Measurements from ENCODE around the gene NEK5. TPM values are rescaled to one million over a fixed set of nuclear protein-coding genes. Genes with fewer than 3 reads are reported as not detected.
A peak's percentile ranks its signal among the peaks of the same experiment; 100 is the strongest.

NEK5 gene
- total RNA-seq, 2 donors from 2014 or later, result 1.4 to 1.8 TPM

GRCh38 chr13:52016296-52016695 lies 112.6 kb downstream of the NEK5 start:
- Mint-ChIP-seq H3K4me3 (no peak overlapping the region), H3K36me3 (ENCODE audit: low read depth) (peaks cover 58% of the 10 kb centered on the region), H3K27me3 (ENCODE audit: insufficient read depth) (peaks cover under 1% of the 10 kb centered on the region), H3K27ac (no peak overlapping the region), H3K4me1 (no peaks in the 10 kb centered on the region), H3K9me3 (peaks cover 23% of the 10 kb centered on the region)
- H3K27ac ChIP-seq (ENCODE audit: low read depth, low read length), result no peak overlapping the region
- no peak overlapping the region for H3K9ac ChIP-seq (ENCODE audit: extremely low read depth, low read length, poor library complexity, severe bottlenecking)
- no peak overlapping the region for H3K4me3 ChIP-seq (ENCODE audit: low read length)
- WGBS, 2 experiments (ENCODE audit: insufficient coverage in 1 of 2, insufficient read length in 1 of 2), result 90 to 94% methylated on average over 2 to 3 of the region's 3 CpGs
- TF ChIP-seq CTCF (conservative IDR thresholded peaks at IDR 0.05), result no peak
- no peaks in the 10 kb centered on the region for H3K4me1 ChIP-seq (ENCODE audit: control insufficient read depth, insufficient read depth, low read length)
- peaks cover 45% of the 10 kb centered on the region for H3K36me3 ChIP-seq (ENCODE audit: control insufficient read depth, insufficient read depth, low read length)
- DNase-seq, result no peak
- H3K9me3 ChIP-seq (ENCODE audit: control insufficient read depth, low read length), result peaks cover 27% of the 10 kb centered on the region
- no peaks in the 10 kb centered on the region for H3K27me3 ChIP-seq (ENCODE audit: control insufficient read depth, insufficient read depth, low read length, poor library complexity, severe bottlenecking)

- TF ChIP-seq CTCF (conservative IDR thresholded peaks at IDR 0.05), result no peak
Observed at GRCh38 chr13:52012512-52012836, 116.4 kb downstream of the NEK5 start.

GRCh38 chr13:52011632-52012511 lies 117.0 kb downstream of the NEK5 start, which contains the start of gene ALG11:
Gene ALG11 (plus strand): TSS chr13:52012398. CDS start chr13:52012419, 21 bp downstream.
- Histone ChIP-seq H3K4me3 (ENCODE audit: low read length) (peak within 1 kb of the TSS; percentile 98), H3K36me3 (ENCODE audit: control insufficient read depth, insufficient read depth, low read length) (peaks cover 4% of the 10 kb centered on the region), H3K4me1 (ENCODE audit: control insufficient read depth, insufficient read depth, low read length) (no peaks in the 10 kb centered on the region), H3K27ac (ENCODE audit: low read depth, low read length) (peak within 1 kb of the TSS; percentile 27), H3K9me3 (ENCODE audit: control insufficient read depth, low read length) (peaks cover 17% of the 10 kb centered on the region), H3K27me3 (ENCODE audit: control insufficient read depth, insufficient read depth, low read length, poor library complexity, severe bottlenecking) (peaks cover 15% of the 10 kb centered on the region), H3K9ac (ENCODE audit: extremely low read depth, low read length, poor library complexity, severe bottlenecking) (peak within 1 kb of the TSS; percentile 87)
- peak within 1 kb of the TSS; percentile 93 for H3K4me3 Mint-ChIP-seq
- peaks cover 23% of the 10 kb centered on the region for H3K36me3 Mint-ChIP-seq (ENCODE audit: low read depth)
- peak within 1 kb of the TSS; percentile 98 for H3K27ac Mint-ChIP-seq
- peaks cover 14% of the 10 kb centered on the region for H3K9me3 Mint-ChIP-seq
- DNase-seq, result peak; percentile 100
- H3K4me1 Mint-ChIP-seq, result peaks cover 10% of the 10 kb centered on the region
- H3K27me3 Mint-ChIP-seq (ENCODE audit: insufficient read depth), result peaks cover 24% of the 10 kb centered on the region
- TF ChIP-seq CTCF (conservative IDR thresholded peaks at IDR 0.05), result no peak
- WGBS, 2 experiments (ENCODE audit: insufficient coverage in 1 of 2, insufficient read length in 1 of 2), result 1% methylated on average over 31 to 81 of the region's 82 CpGs

More at GRCh38 chr13:52012512-52012836, 116.4 kb downstream of the NEK5 start:
- H3K9me3 Mint-ChIP-seq, result peaks cover 19% of the 10 kb centered on the region
- H3K27ac Mint-ChIP-seq, result peak overlapping the region; percentile 98
- peaks cover 24% of the 10 kb centered on the region for H3K27me3 Mint-ChIP-seq (ENCODE audit: insufficient read depth)
- no peak for DNase-seq
- Histone ChIP-seq H3K4me3 (ENCODE audit: low read length) (peak overlapping the region; percentile 98), H3K36me3 (ENCODE audit: control insufficient read depth, insufficient read depth, low read length) (peaks cover 10% of the 10 kb centered on the region), H3K27me3 (ENCODE audit: control insufficient read depth, insufficient read depth, low read length, poor library complexity, severe bottlenecking) (peaks cover 15% of the 10 kb centered on the region), H3K9me3 (ENCODE audit: control insufficient read depth, low read length) (peaks cover 18% of the 10 kb centered on the region), H3K27ac (ENCODE audit: low read depth, low read length) (peak overlapping the region; percentile 27), H3K4me1 (ENCODE audit: control insufficient read depth, insufficient read depth, low read length) (no peaks in the 10 kb centered on the region), H3K9ac (ENCODE audit: extremely low read depth, low read length, poor library complexity, severe bottlenecking) (peak overlapping the region; percentile 87)
- WGBS, 2 experiments (ENCODE audit: insufficient coverage in 1 of 2, insufficient read length in 1 of 2), result 0% methylated on average over 6 to 8 of the region's 8 CpGs
- H3K36me3 Mint-ChIP-seq (ENCODE audit: low read depth), result peaks cover 29% of the 10 kb centered on the region
- H3K4me3 Mint-ChIP-seq, result peak overlapping the region; percentile 93
- peaks cover 10% of the 10 kb centered on the region for H3K4me1 Mint-ChIP-seq
